Measurements from ENCODE around the gene NGLY1. TPM values are rescaled to one million over a fixed set of nuclear protein-coding genes. Genes with fewer than 3 reads are reported as not detected.

The NGLY1 gene
- total RNA-seq, 2 donors from 2014 or later, result 31.4 to 31.5 TPM

- ATAC-seq (no peak), DNase-seq (no peak)
- intact Hi-C loops (cut with DNase I), result no loop called here
Measured at GRCh38 chr3:25679166-25679565, 104.1 kb downstream of the NGLY1 start.

- ATAC-seq (no peak), DNase-seq (no peak)
- intact Hi-C loops (cut with DNase I), result no loop called here
Measured at GRCh38 chr3:25678581-25678980, 104.7 kb downstream of the NGLY1 start.

- DNase-seq (no peak), ATAC-seq (no peak)
- intact Hi-C loops (cut with DNase I), result no loop called here
Measured at GRCh38 chr3:25677121-25677520, 106.1 kb downstream of the NGLY1 start.

GRCh38 chr3:25674670-25675069 lies 108.6 kb downstream of the NGLY1 start:
- DNase-seq (no peak), ATAC-seq (no peak)
- intact Hi-C loops (cut with DNase I), result no loop called here

GRCh38 chr3:25673738-25674298 lies 109.4 kb downstream of the NGLY1 start:
- intact Hi-C loops (cut with DNase I), result no loop called here
- DNase-seq, result no peak

More at GRCh38 chr3:25673738-25674298, 109.4 kb downstream of the NGLY1 start:
- no peak for ATAC-seq

Other genes with a start within 250 kb of the NGLY1 start
- 100 to 1,000 TPM in 1 of 2 donors, 10 to 100 TPM in 1; 79.1 to 101 TPM for gene TOP2B, start 118.5 kb downstream of the NGLY1 start, total RNA-seq
- 10 to 100 TPM; 13.9 to 14.6 TPM for gene OXSM, start 6.6 kb upstream of the NGLY1 start, total RNA-seq

All from left cardiac atrium (tissue), 4 donors.